GM12878 (cell line): ENCODE measurements around the gene FOS. TPM values are rescaled to one million over a fixed set of nuclear protein-coding genes. Genes with fewer than 3 reads are reported as not detected.
A peak's percentile ranks its signal among the peaks of the same experiment; 100 is the strongest.

Experiments
- ATAC-seq: fragments of 200-7000 bp; cut with Tn5 transposase; 3 replicates; pipeline ENCODE4 v1.9.1; 2020; ENCODE audit warnings: mild to moderate bottlenecking, moderate library complexity
- BruUV-seq: library from RNA; stranded (reverse); fragments of 400-500 nt; replicated peaks from 2 replicates; lab custom pipeline; 2021; lab: Mats Ljungman, UMichigan
- CTCF ChIA-PET: fragments of 300-600 bp; sonication (Branson Sonifier 250); formaldehyde crosslinking; extraction: SDS; loops from one replicate; lab custom pipeline; 2021; ENCODE audit warnings: inconsistent platforms; lab: Yijun Ruan, JAX
- POLR2A ChIA-PET: fragments of 350-600 bp; formaldehyde crosslinking; extraction: SDS; loops from one replicate; lab custom pipeline; 2021; ENCODE audit warnings: inconsistent platforms; lab: Charles Lee
- RAD21 ChIA-PET: fragments of 300-600 bp; sonication (Branson Sonifier 250); formaldehyde crosslinking; loops from one replicate; lab custom pipeline; 2023; ENCODE audit warnings: antibody characterized with exemption; ENCODE audit not compliant: unreplicated experiment; lab: Charles Lee
- SMC1A ChIA-PET: fragments of 300-600 bp; sonication (Branson Sonifier 250); formaldehyde crosslinking; loops from one replicate; lab custom pipeline; 2023; ENCODE audit not compliant: unreplicated experiment, uncharacterized antibody; lab: Charles Lee
- DNase-seq: peaks from one replicate; pipeline ENCODE4 v3.0.0-alpha.2; 2011; ENCODE audit warnings: low read depth, low spot score
- FAIRE-seq: peaks from 3 replicates; lab custom pipeline; 2011; peaks lifted over from hg19 to GRCh38; lab: Jason Lieb, UNC
- H2AFZ ChIP-seq: 2 replicates; pipeline ENCODE4 v1.6.0; 2011; ENCODE audit warnings: low read depth, low read length, control low read depth; ENCODE audit not compliant: control insufficient read depth
- H3K27ac ChIP-seq: 2 replicates; pipeline ENCODE4 v1.5.1; 2011; ENCODE audit warnings: control low read depth; ENCODE audit not compliant: control insufficient read depth, insufficient read depth
- H3K27me3 ChIP-seq, 2 experiments: replicated peaks in 1 of 2; 2 replicates each; pipeline versions ENCODE4 v1.6.0 to v1.6.1; 2011; ENCODE audit warnings: low read length in 1 of 2; ENCODE audit not compliant: control insufficient read depth in 2 of 2, insufficient read depth in 2 of 2
- H3K36me3 ChIP-seq, 2 experiments: 2 replicates each; pipeline ENCODE4 v1.5.1; 2011; ENCODE audit warnings: low read length in 1 of 2; ENCODE audit not compliant: control insufficient read depth in 2 of 2, insufficient read depth in 2 of 2
- H3K4me1 ChIP-seq: 2 replicates; pipeline ENCODE4 v1.6.1; 2011; ENCODE audit warnings: mild to moderate bottlenecking, low read length, moderate library complexity, mixed read lengths; ENCODE audit not compliant: control insufficient read depth, insufficient read depth
- H3K4me2 ChIP-seq: 2 replicates; pipeline ENCODE4 v1.6.0; 2011; ENCODE audit warnings: control low read depth; ENCODE audit not compliant: control insufficient read depth, insufficient read depth
- H3K4me3 ChIP-seq: fragments of 200-600 bp; sonication (generic); 2 replicates; pipeline ENCODE4 v1.5.1; 2016
- H3K79me2 ChIP-seq: 2 replicates; pipeline ENCODE4 v1.6.0; 2011; ENCODE audit warnings: low read length; ENCODE audit not compliant: control insufficient read depth, insufficient read depth
- H3K9ac ChIP-seq: 2 replicates; pipeline ENCODE4 v1.8.0; 2011; ENCODE audit warnings: low read length, control low read depth, mixed read lengths; ENCODE audit not compliant: control insufficient read depth, insufficient read depth
- H3K9me3 ChIP-seq: replicated peaks from 3 replicates; pipeline ENCODE4 v1.5.1; 2011; ENCODE audit warnings: mild to moderate bottlenecking, low read length; ENCODE audit not compliant: control insufficient read depth, insufficient read depth
- H4K20me1 ChIP-seq: 2 replicates; pipeline ENCODE4 v1.6.0; 2011; ENCODE audit not compliant: control insufficient read depth, insufficient read depth
- CHD2 ChIP-seq: IDR thresholded peaks from 2 replicates; pipeline ENCODE4 v1.6.1; 2011; ENCODE audit warnings: low read depth, low read length, improper control_type of control experiment, borderline replicate concordance
- EGR1 ChIP-seq, 2 experiments: IDR thresholded peaks; 1 replicate in 1 of 2; 2 replicates in 1 of 2; pipeline ENCODE4 v1.6.1; 2011 to 2012; ENCODE audit warnings: low read depth in 2 of 2, low read length in 2 of 2, borderline replicate concordance in 1 of 2, mild to moderate bottlenecking in 1 of 2, moderate library complexity in 1 of 2
- WGBS: methylation state at CpG from one replicate; pipeline ENCODE4 v1.1.6; 2016; ENCODE audit warnings: low lambda C conversion rate; ENCODE audit not compliant: insufficient replicate concordance, insufficient coverage; ENCODE audit errors: missing lambda C conversion rate; 5-methylcytosine and 5-hydroxymethylcytosine counted together
- in situ Hi-C: fragments of 300-500 bp; cut with MboI; formaldehyde crosslinking; loops from 9 replicates; pipeline ENCODE4 v1.14.3; 2018; ENCODE audit warnings: mixed read lengths
- intact Hi-C: fragments of 100-400 bp; cut with micrococcal nuclease; formaldehyde crosslinking; loops from one replicate; pipeline ENCODE4 v1.14.2; 2022; ENCODE audit not compliant: unreplicated experiment
- polyA plus RNA-seq, 11 experiments: library from polyadenylated mRNA; depleted of rRNA in 4 of 11; unstranded in 6 of 11; stranded (reverse) in 5 of 11; fragments of >200 nt; fragmentation: Nextera tagmentation in 4 of 11; fragmentation: Illumina TruSeq in 1 of 11; extraction: Ambion mirVana in 4 of 11; extraction: Trizol in 1 of 11; gene quantifications; 1 replicate in 1 of 11; 2 replicates in 10 of 11; pipeline versions ENCODE4 v1.2.1 to v1.2.3, GENCODE V29; 2011 to 2016; ENCODE audit warnings: inconsistent platforms in 2 of 11, missing spikeins in 2 of 11, low read depth in 1 of 11
- total RNA-seq, 4 experiments: library from RNA; depleted of rRNA in 3 of 4; stranded (reverse); fragments of >200 nt in 3 of 4; fragmentation: Illumina TruSeq in 1 of 4; extraction: Trizol in 1 of 4; gene quantifications; 2 replicates each; pipeline versions ENCODE4 v1.2.1 to v1.2.3, GENCODE V29; 2013 to 2021
- TF ChIP-seq, protein P1 (sequence below): IDR thresholded peaks from 2 replicates; pipeline ENCODE4 v1.6.1; 2012; ENCODE audit warnings: low read length, inconsistent platforms

FOS gene
- total and polyA plus RNA-seq, 10 of the 15 experiments (the other 5 are each of a cell fraction or from before 2014, with no cell fraction given), result 0.02 to 0.95 (median 0.38) TPM

DNA sequence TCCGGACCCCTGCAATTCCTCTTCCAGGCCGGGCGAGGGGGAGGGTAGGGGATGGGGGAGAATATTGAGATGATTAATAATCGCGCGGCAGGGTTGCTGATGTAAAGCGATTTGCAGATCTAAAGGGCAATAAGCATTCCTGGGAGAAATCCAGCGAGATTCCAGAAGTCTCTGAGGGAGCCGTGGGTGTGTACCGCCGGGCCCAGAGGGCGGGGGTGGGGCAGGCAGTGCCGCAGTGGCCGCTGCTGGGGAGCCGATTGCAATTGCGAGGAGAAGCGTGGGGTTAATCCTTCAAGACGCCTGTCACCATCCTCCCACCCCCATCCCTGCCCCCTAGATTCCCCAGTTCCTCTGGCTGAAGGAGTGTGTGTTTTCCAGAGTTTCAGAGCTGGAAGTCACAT lies 16.4 kb downstream of the FOS start:
- TF ChIP-seq, protein P1, sequence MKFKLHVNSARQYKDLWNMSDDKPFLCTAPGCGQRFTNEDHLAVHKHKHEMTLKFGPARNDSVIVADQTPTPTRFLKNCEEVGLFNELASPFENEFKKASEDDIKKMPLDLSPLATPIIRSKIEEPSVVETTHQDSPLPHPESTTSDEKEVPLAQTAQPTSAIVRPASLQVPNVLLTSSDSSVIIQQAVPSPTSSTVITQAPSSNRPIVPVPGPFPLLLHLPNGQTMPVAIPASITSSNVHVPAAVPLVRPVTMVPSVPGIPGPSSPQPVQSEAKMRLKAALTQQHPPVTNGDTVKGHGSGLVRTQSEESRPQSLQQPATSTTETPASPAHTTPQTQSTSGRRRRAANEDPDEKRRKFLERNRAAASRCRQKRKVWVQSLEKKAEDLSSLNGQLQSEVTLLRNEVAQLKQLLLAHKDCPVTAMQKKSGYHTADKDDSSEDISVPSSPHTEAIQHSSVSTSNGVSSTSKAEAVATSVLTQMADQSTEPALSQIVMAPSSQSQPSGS, result no peak
- TF ChIP-seq CHD2, result 0 out of 2 replicates have a peak, but pooled peaks have one; percentile 21
- peak in 1 of 2 experiments; percentile 51; a peak in 1 of 3 replicates for TF ChIP-seq EGR1 (IDR thresholded peaks at IDR 0.05; ENCODE audit: borderline replicate concordance in 1 of 2, low read depth in 2 of 2, low read length in 2 of 2)
- Histone ChIP-seq H3K9ac (no peak overlapping the region; the same call in 1 of the 2 replicates), H3K4me2 (peak overlapping the region; percentile 90), H3K36me3 (no peaks in the 10 kb centered on the region), H3K4me3 (peak overlapping the region; percentile 72), H3K27me3 (no peaks in the 10 kb centered on the region; a peak in 1 of 4 replicates), H2AFZ (peak overlapping the region; percentile 95), H4K20me1 (no peaks in the 10 kb centered on the region), H3K79me2 (no peaks in the 10 kb centered on the region), H3K9me3 (no peaks in the 10 kb centered on the region), H3K27ac (no peak overlapping the region), H3K4me1 (peaks cover 17% of the 10 kb centered on the region)
- POLR2A ChIA-PET, result interaction anchor here (0.6 to 1.0 kb wide), 5 partner anchors 13 to 389 kb away, joined by 3 to 5 read pairs (median 3); partner anchors contain the start of gene NEK9
- CTCF ChIA-PET, result interaction anchor here (0.7 to 14.0 kb wide), 27 partner anchors 10 to 435 kb away, joined by 3 to 279 read pairs (median 4); partner anchors contain the start of gene NEK9
- SMC1A ChIA-PET, result interaction anchor here (0.7 to 13.3 kb wide), 29 partner anchors 9 to 354 kb away, joined by 3 to 154 read pairs (median 4); partner anchors contain the start of gene NEK9
- in situ Hi-C loops (no loop called here), intact Hi-C loops (loop anchor here (10.0 kb wide), 2 partner anchors 70 to 430 kb away; no protein-coding TSS in a partner anchor)
- BruUV-seq, result no TSS peak
- FAIRE-seq, result no peak
- WGBS, result 10% methylated on average over 18 of the region's 18 CpGs
- RAD21 ChIA-PET, result interaction anchor here (0.6 to 6.3 kb wide), 19 partner anchors 10 to 1041 kb away, joined by 3 to 57 read pairs (median 5); partner anchors contain the start of gene NEK9
- no peak for DNase-seq
- ATAC-seq, result no peak
